HG02938 (cell line): Measurements from ENCODE around the gene CCZ1B.
"Not testable (repeated sequence)": the region's sequence is repeated elsewhere in the genome, so short reads cannot be mapped to it uniquely, and the experiment has no call there.

Experiments used
- ATAC-seq: cut with Tn5 transposase; IDR thresholded peaks from one replicate; pipeline ENCODE4 v1.9.1; 2021; ENCODE audit warnings: mild to moderate bottlenecking, moderate library complexity; ENCODE audit not compliant: unreplicated experiment

The CCZ1B gene

GRCh38 chr7:6749335-6749734 is 76.7 kb downstream of the CCZ1B start:
- not testable (repeated sequence) for ATAC-seq
